Common myeloid progenitor, CD34-positive (primary cell): ENCODE data around the gene PIK3CG.

Experiments
- CTCF ChIA-PET: fragments of 350-600 bp; sonication (Branson Sonifier 250); formaldehyde crosslinking; loops from one replicate; lab custom pipeline; 2021; ENCODE audit warnings: antibody characterized with exemption; lab: Charles Lee
- POLR2A ChIA-PET: fragments of 350-600 bp; sonication (Branson Sonifier 250); formaldehyde crosslinking; loops from one replicate; lab custom pipeline; 2021; ENCODE audit warnings: antibody characterized with exemption; lab: Charles Lee
- DNase-seq, 3 donors: peaks; one replicate each; pipeline versions ENCODE4 v3.0.0 to v3.0.0-alpha.2; 2013
- H3K27ac ChIP-seq, 2 experiments: 1 replicate in 1 of 2; 2 replicates in 1 of 2; pipeline ENCODE4 v1.7.0; 2013; ENCODE audit warnings: inconsistent platforms in 2 of 2, low read length in 2 of 2, mild to moderate bottlenecking in 2 of 2, low read depth in 1 of 2, moderate library complexity in 1 of 2; ENCODE audit not compliant: severe bottlenecking in 2 of 2, insufficient read depth in 1 of 2, poor library complexity in 1 of 2
- H3K27me3 ChIP-seq, 5 experiments: replicated peaks in 2 of 5; 1 replicate in 3 of 5; 2 replicates in 2 of 5; pipeline versions ENCODE4 v1.6.1 to v1.7.0; 2013; ENCODE audit warnings: low read length in 4 of 5, mild to moderate bottlenecking in 2 of 5, moderate library complexity in 2 of 5, inconsistent platforms in 1 of 5; ENCODE audit not compliant: insufficient read depth in 5 of 5, control insufficient read depth in 4 of 5
- H3K36me3 ChIP-seq, 4 experiments: 1 replicate in 2 of 4; 2 replicates in 2 of 4; pipeline versions ENCODE4 v1.6.1 to v1.7.0; 2013; ENCODE audit warnings: low read length in 3 of 4, control low read depth in 1 of 4, mild to moderate bottlenecking in 1 of 4; ENCODE audit not compliant: control insufficient read depth in 4 of 4, insufficient read depth in 4 of 4
- H3K4me1 ChIP-seq, 4 experiments: 1 replicate in 3 of 4; 2 replicates in 1 of 4; pipeline versions ENCODE4 v1.6.1 to v1.7.1; 2013; ENCODE audit warnings: low read length in 3 of 4, mild to moderate bottlenecking in 3 of 4, control low read depth in 1 of 4, inconsistent platforms in 1 of 4, moderate library complexity in 1 of 4; ENCODE audit not compliant: control insufficient read depth in 4 of 4, insufficient read depth in 4 of 4; ENCODE audit errors: control extremely low read depth in 1 of 4
- H3K4me3 ChIP-seq, 7 experiments: 1 replicate in 4 of 7; 2 replicates in 3 of 7; pipeline versions ENCODE4 v1.5.1 to v1.7.0; 2013; ENCODE audit warnings: mild to moderate bottlenecking in 7 of 7, low read length in 6 of 7, moderate library complexity in 6 of 7, inconsistent platforms in 2 of 7, low read depth in 2 of 7, control low read depth in 1 of 7; ENCODE audit not compliant: insufficient read depth in 4 of 7, control insufficient read depth in 1 of 7; ENCODE audit errors: extremely low read depth in 1 of 7
- H3K9me3 ChIP-seq, 5 experiments: 1 replicate in 4 of 5; 2 replicates in 1 of 5; pipeline versions ENCODE4 v1.6.1 to v1.7.1; 2013; ENCODE audit warnings: low read length in 4 of 5, mild to moderate bottlenecking in 2 of 5, inconsistent platforms in 1 of 5, low read depth in 1 of 5, moderate library complexity in 1 of 5; ENCODE audit not compliant: control insufficient read depth in 4 of 5, insufficient read depth in 2 of 5; ENCODE audit errors: control extremely low read depth in 1 of 5
- WGBS: methylation state at CpG from one replicate; pipeline ENCODE4 v1.1.5; 2013; ENCODE audit not compliant: insufficient coverage; 5-methylcytosine and 5-hydroxymethylcytosine counted together

The PIK3CG gene

DNA sequence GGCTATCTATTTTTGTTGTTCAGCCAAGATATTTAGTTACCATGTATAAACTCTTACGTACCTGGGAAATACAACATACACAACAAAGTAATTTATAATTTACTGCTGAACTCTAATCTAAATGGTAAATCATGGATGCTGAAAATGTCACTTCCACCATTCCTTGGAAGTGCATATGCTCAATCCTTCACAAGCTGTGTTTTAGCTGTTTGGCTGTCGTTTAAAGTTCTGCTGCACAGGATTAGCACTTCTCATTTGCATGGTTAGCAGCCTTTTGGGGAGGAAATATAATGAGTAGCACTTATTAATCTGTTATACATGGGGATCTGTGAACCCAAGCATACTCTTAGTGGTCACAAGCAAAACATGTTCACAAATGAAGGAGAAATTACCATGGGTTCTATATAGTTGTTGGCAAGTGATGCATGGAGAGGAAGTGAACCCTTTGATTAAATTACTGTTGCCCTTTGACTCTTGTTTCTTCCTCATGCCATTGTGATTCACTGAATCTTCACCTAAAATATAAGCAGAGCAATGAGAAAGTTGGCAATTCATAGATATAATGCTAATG lies 18.5 kb downstream of the PIK3CG start:
- H3K27ac ChIP-seq, result no peak overlapping the region
- WGBS, result no CpG with 5 or more reads among the region's 2 CpGs
- DNase-seq, result no peak
- POLR2A ChIA-PET, result no interaction called here
- peaks cover 43 to 90% (median 69%) of the 10 kb centered on the region in 4 experiments for H3K36me3 ChIP-seq
- peaks cover 0 to 4% (median 2%) of the 10 kb centered on the region in 4 experiments for H3K4me1 ChIP-seq
- no peaks in the 10 kb centered on the region for H3K9me3 ChIP-seq
- H3K4me3 ChIP-seq, result no peak overlapping the region
- H3K27me3 ChIP-seq, result no peaks in the 10 kb centered on the region
- CTCF ChIA-PET, result no interaction called here

DNA sequence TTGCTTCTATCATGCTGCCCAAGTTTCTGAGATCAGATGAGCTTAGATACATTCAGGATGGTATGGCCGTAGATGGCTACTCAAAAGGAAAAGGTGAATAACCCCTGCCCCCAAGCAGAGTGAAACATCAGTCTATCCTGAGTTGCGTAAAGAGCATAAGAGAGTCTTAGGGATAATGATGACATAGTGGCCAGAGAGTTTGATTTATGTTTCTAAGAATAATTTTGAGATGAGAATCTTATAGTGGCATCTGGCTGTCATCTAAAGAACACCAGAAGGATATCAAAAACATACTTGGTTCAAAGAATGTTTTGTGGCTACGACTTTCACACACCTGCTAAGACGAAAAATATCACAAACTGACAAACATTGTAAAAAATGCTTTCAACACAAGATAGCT lies 20.6 kb downstream of the PIK3CG start:
- Histone ChIP-seq H3K9me3 (no peaks in the 10 kb centered on the region), H3K27me3 (no peaks in the 10 kb centered on the region), H3K36me3 (peaks cover 48 to 96% (median 73%) of the 10 kb centered on the region in 4 experiments), H3K4me3 (no peak overlapping the region), H3K27ac (no peak overlapping the region), H3K4me1 (no peaks in the 10 kb centered on the region)
- ChIA-PET POLR2A (interaction anchor here (0.6 kb wide), 1 partner anchor 15 kb away, joined by 4 read pairs; no protein-coding TSS in a partner anchor), CTCF (interaction anchor here (0.9 to 1.5 kb wide), 3 partner anchors 19 to 91 kb away, joined by 3 to 4 read pairs (median 3); no protein-coding TSS in a partner anchor)
- DNase-seq, result no peak
- 100% methylated on average over 2 of the region's 4 CpGs for WGBS

DNA sequence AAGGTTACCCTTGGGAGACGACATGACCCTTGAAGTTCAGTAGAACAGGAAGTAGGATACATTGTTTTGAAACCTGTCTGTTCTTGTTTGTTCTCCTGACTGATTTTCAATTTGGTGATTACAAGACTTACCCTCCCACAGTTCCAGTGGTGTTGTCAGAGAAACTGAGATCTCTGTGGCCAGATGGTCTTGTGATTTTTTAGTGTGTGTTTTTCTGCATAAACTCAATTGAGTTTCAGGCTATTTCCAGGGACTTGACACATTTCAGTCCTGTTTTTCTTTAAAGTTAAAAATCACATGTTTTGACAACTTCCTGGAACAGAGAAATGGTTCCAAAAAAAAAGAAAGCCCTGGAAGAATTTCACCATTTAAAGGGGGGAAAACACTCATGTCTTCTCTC lies 22.3 kb downstream of the PIK3CG start:
- H3K27ac ChIP-seq, result no peak overlapping the region
- ChIA-PET CTCF (interaction anchor here (1.0 to 1.1 kb wide), 2 partner anchors 23 to 75 kb away, joined by 3 to 4 read pairs; no protein-coding TSS in a partner anchor), POLR2A (no interaction called here)
- H3K4me1 ChIP-seq, result peaks cover 0 to 2% (median 0%) of the 10 kb centered on the region in 4 experiments
- H3K27me3 ChIP-seq, result no peaks in the 10 kb centered on the region
- no CpG with 5 or more reads among the region's 1 CpG for WGBS
- no peak for DNase-seq
- no peaks in the 10 kb centered on the region for H3K9me3 ChIP-seq
- H3K4me3 ChIP-seq, result no peak overlapping the region
- H3K36me3 ChIP-seq, result peaks cover 46 to 96% (median 70%) of the 10 kb centered on the region in 4 experiments

DNA sequence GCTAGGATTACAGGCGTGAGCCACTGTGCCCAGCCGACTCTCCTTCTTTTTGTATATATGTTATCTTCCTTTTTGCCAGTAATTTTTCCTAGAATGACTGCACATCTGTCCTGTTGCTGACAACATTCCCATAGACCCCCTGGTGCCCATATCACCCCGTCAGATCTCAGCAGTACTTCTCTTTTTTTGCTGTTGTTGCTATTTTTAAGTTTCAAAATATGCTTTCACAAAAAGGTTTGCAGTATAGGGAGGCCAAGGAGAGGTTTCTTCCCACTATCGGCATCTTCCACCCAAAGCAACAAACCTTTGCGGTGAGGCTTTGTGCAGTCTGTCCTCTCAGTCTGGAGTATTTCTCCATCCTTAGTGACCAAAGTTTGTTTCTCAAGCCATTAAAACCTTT lies 23.1 kb downstream of the PIK3CG start:
- Histone ChIP-seq H3K27ac (no peak overlapping the region), H3K27me3 (no peaks in the 10 kb centered on the region), H3K36me3 (peaks cover 48 to 96% (median 68%) of the 10 kb centered on the region in 4 experiments), H3K9me3 (no peaks in the 10 kb centered on the region), H3K4me1 (peaks cover 0 to 2% (median 0%) of the 10 kb centered on the region in 4 experiments), H3K4me3 (no peak overlapping the region)
- POLR2A ChIA-PET, result no interaction called here
- CTCF ChIA-PET, result no interaction called here
- DNase-seq, result peak in 1 of 3 donors; percentile 33
- WGBS, result 100% methylated on average over 2 of the region's 5 CpGs

DNA sequence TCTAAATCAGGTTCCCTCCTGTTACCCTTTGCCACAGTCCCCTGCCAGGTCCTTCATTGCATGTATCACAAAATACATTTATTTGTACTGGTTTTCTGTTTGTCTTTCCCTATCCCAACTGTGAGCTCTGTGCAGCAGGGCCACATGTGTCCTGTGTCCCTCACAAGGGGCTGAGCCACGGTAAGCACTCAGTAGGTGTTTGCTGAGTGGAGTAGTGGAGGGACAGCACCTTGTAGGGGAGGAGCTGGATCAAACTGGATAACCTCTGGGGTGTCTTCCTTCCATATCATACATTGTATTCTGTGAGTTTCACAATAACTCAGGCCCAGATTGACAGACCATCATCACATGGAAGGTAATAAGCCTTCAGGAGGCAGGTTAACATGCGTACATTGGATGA lies 25.9 kb downstream of the PIK3CG start:
- no peak for DNase-seq
- Histone ChIP-seq H3K4me1 (peaks cover 15 to 21% (median 19%) of the 10 kb centered on the region in 4 experiments), H3K27ac (peak overlapping the region in 1 of 2 experiments; percentile 22), H3K27me3 (no peaks in the 10 kb centered on the region), H3K9me3 (no peaks in the 10 kb centered on the region), H3K4me3 (no peak overlapping the region), H3K36me3 (peaks cover 31 to 77% (median 46%) of the 10 kb centered on the region in 4 experiments)
- ChIA-PET POLR2A (no interaction called here), CTCF (interaction anchor here (1.0 kb wide), 1 partner anchor 98 kb away, joined by 3 read pairs; no protein-coding TSS in a partner anchor)
- WGBS, result no CpG with 5 or more reads among the region's 2 CpGs

DNA sequence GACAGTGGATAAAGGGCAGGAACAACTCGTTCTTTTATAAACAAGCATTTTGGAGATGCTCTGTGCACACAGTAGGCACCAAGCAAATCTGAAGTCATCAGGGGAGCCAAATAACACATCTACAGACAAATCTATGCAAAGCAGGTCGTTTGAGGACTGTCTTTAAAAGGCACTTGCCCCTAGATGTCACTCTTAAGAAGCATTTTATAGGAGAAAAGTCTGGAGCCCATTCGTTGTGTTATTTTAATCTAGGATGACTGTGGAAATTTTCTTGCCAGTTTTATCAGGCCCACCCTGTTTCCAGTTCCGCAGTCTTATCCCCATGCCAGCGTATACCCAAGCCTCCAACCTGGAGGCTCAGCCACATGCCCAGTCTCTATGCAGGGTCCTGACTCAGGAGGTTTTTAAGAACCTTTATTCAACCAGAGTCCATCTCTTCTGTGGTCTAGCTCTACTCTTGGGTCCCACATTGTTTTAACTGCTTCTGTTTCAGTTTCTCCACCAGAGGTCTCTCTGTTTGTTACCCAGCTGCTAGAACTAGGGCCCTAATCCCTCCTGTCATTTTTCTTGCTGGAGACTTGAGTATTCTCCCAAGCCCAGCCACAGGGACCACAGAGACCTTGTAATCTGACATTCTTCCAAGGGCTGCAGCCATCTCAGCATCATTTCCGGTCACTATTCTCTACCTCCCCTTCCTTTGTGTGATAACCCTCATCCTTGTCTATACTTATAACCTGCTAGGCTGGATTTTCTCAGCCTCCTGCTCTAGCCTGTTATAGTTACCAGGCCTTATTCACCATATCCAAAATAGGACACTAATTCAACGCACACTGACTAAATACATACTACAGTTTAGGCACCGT lies 26.7 kb downstream of the PIK3CG start:
- Histone ChIP-seq H3K27me3 (no peaks in the 10 kb centered on the region), H3K9me3 (no peaks in the 10 kb centered on the region), H3K27ac (peak overlapping the region in 1 of 2 experiments; percentile 25), H3K4me3 (no peak overlapping the region), H3K36me3 (peaks cover 30 to 76% (median 45%) of the 10 kb centered on the region in 4 experiments), H3K4me1 (peaks cover 16 to 26% (median 20%) of the 10 kb centered on the region in 4 experiments)
- POLR2A ChIA-PET, result no interaction called here
- CTCF ChIA-PET, result interaction anchor here (1.0 kb wide), 1 partner anchor 99 kb away, joined by 3 read pairs; no protein-coding TSS in a partner anchor
- peak; percentile 27 to 61 (median 52) for DNase-seq
- WGBS, result 73% methylated on average over 8 of the region's 8 CpGs
